Measurements from ENCODE around the gene CFD.
"Not testable (repeated sequence)": the region's sequence is repeated elsewhere in the genome, so short reads cannot be mapped to it uniquely, and the experiment has no call there.

CFD gene

DNA sequence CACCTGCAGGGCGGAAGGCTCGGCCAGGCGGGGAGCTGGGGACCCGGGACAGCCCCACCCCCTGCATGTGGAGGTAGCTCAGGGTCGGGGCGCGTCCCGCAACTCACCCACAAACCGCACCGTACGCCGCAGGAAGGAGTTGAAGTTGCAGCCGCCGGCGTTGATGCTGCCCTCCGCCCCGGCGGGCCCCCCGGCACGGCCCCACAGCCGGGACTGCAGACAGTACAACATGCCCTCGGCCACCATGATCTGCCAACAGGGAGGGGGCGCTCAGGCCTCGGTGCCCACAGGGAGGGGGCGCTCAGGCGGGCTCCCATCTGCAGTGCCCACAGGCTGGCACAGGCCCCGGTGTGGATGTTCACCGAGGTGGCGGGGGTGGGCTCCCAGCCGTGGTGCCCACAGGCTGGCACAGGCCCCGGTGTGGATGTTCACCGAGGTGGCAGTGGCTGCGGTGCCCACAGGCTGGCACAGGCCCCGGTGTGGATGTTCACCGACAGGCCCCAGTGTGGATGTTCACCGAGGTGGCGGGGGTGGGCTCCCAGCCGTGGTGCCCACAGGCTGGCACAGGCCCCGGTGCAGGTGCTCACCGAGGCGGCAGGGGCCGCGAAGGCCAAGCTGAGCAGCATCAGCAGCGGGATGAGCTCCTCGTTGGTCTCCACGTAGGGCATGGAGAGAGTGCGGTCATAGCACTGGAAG, 44.2 kb upstream of the CFD start:
- peaks cover 42% of the 10 kb centered on the region for H3K36me3 ChIP-seq (ENCODE audit: control insufficient read depth, insufficient read depth, low read length)
- H3K27ac ChIP-seq (ENCODE audit: low read depth, low read length, severe bottlenecking) = no peak overlapping the region
- no peaks in the 10 kb centered on the region for H3K4me1 ChIP-seq (ENCODE audit: control insufficient read depth, insufficient read depth, low read length, poor library complexity, severe bottlenecking)
- H3K4me3 ChIP-seq (ENCODE audit: extremely low read depth, insufficient read depth, low read length, poor library complexity, severe bottlenecking) = no peak overlapping the region
- no peaks in the 10 kb centered on the region for H3K9me3 ChIP-seq (ENCODE audit: control insufficient read depth, low read length)
- WGBS, 2 experiments (ENCODE audit: insufficient coverage in 2 of 2) = 96 to 97% methylated on average over 43 to 47 of the region's 47 CpGs

DNA sequence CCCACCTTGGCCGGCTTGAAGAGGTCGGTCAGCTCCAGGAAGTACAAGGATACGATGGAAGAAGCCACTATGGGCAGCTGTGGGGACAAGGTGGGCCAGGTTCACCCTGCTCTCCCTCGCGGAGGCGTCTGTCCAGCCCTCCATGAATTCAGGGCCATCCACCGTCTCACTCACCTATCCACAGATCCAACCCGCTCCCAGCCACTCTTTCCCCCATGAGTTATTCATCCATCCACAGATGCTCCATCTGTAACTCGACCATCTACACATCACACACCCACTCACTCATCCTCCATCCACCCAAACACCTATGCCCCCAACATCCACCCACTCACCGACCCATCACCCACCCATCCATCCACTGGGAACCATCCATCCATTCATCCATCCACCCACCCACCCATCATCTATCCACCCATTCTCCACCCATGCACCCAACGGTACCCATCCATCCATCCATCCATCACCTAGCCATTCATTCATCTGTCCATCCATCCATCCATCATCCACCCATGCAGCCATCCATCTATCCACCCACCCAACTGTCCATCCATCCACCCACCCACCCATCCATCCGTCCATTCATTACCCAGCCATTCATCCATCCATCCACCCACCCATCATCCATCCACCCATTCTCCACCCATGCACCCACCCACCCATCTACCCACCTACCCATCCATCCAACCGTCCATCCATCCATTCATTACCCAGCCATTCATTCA, 43.5 kb upstream of the CFD start:
- 97 to 98% methylated on average over 12 to 13 of the region's 13 CpGs for WGBS, 2 experiments (ENCODE audit: insufficient coverage in 2 of 2)

DNA sequence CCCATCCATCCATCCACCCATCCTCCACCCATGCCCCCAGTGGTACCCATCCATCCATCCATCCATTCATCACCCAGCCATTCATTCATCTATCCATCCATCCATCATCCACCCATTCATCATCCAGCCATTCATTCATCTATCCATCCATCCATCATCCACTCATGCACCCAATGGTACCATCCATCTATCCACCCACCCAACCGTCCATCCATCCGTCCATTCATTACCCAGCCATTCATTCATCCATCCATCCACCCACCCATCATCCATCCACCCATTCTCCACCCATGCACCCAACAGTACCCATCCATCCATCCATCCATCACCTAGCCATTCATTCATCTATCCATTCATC, 43.0 kb upstream of the CFD start:
- Histone ChIP-seq H3K36me3 (ENCODE audit: control insufficient read depth, insufficient read depth, low read length) (peaks cover 30% of the 10 kb centered on the region), H3K4me1 (ENCODE audit: control insufficient read depth, insufficient read depth, low read length, poor library complexity, severe bottlenecking) (no peaks in the 10 kb centered on the region), H3K27ac (ENCODE audit: low read depth, low read length, severe bottlenecking) (no peak overlapping the region), H3K4me3 (ENCODE audit: extremely low read depth, insufficient read depth, low read length, poor library complexity, severe bottlenecking) (no peak overlapping the region), H3K9me3 (ENCODE audit: control insufficient read depth, low read length) (no peaks in the 10 kb centered on the region)
- WGBS, 2 experiments (ENCODE audit: insufficient coverage in 2 of 2) = 96 to 100% methylated on average over 2 of the region's 2 CpGs

More for the DNA sequence above, 43.5 kb upstream of the CFD start:
- H3K4me1 ChIP-seq (ENCODE audit: control insufficient read depth, insufficient read depth, low read length, poor library complexity, severe bottlenecking) = no peaks in the 10 kb centered on the region
- H3K27ac ChIP-seq (ENCODE audit: low read depth, low read length, severe bottlenecking) = no peak overlapping the region
- no peak overlapping the region for H3K4me3 ChIP-seq (ENCODE audit: extremely low read depth, insufficient read depth, low read length, poor library complexity, severe bottlenecking)
- H3K36me3 ChIP-seq (ENCODE audit: control insufficient read depth, insufficient read depth, low read length) = peaks cover 35% of the 10 kb centered on the region
- H3K9me3 ChIP-seq (ENCODE audit: control insufficient read depth, low read length) = no peaks in the 10 kb centered on the region

DNA sequence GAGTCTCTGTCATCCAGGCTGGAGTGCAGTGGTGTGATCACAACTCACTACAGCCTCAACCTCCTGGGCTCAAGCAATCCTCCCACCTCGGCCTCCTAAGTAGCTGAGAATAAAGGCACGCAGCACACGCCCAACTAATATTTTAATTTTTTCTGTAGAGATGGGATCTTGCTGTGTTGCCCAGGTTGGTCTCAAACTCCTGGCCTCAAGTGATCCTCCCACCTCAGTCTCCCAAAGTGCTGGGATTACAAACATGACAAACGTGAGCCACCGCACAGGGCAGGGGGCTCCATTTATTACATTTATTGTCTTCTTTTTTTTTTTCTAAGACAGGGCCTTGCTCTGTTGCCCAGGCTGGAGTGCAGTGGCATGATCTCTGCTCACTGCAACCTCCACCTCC, 39.3 kb upstream of the CFD start:
- H3K9me3 ChIP-seq (ENCODE audit: control insufficient read depth, low read length); H3K4me1 ChIP-seq (ENCODE audit: control insufficient read depth, insufficient read depth, low read length, poor library complexity, severe bottlenecking); H3K27ac ChIP-seq (ENCODE audit: low read depth, low read length, severe bottlenecking); H3K4me3 ChIP-seq (ENCODE audit: extremely low read depth, insufficient read depth, low read length, poor library complexity, severe bottlenecking); H3K36me3 ChIP-seq (ENCODE audit: control insufficient read depth, insufficient read depth, low read length): not testable (repeated sequence)
- 97 to 100% methylated on average over 2 to 3 of the region's 5 CpGs for WGBS, 2 experiments (ENCODE audit: insufficient coverage in 2 of 2)

DNA sequence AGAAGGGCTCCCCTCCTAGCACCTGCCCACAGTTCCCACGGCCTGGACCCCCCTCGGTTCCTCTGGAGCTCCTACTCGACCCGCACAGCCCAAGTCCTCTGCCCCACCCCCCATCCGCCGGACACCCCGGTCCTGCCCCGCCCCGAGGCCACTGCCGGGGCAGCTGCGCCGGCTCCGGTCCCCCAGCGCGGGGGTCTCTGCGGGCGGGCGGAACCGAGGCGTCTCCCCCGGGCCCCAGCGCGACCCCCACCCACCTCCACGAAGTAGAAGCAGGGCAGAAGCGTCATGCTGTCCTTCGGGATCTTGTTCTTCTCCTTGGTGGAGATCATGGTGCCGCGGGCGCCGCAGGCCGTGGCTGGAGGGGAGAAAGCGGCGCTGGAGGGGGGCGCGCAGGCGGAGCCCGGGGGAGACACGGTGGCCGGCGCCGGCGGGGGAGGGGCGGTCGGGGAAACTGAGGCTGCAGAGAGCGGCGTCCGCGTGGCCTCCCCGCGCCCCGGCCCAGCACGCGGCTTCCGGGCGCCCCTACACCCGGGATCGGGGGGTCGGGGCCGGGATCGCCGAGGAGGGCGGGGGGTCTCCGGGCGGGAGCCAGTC, 38.1 kb upstream of the CFD start:
- Histone ChIP-seq H3K27ac (ENCODE audit: low read depth, low read length, severe bottlenecking) (peak overlapping the region; percentile 16), H3K4me1 (ENCODE audit: control insufficient read depth, insufficient read depth, low read length, poor library complexity, severe bottlenecking) (no peaks in the 10 kb centered on the region), H3K36me3 (ENCODE audit: control insufficient read depth, insufficient read depth, low read length) (peaks cover 6% of the 10 kb centered on the region), H3K9me3 (ENCODE audit: control insufficient read depth, low read length) (no peaks in the 10 kb centered on the region), H3K4me3 (ENCODE audit: extremely low read depth, insufficient read depth, low read length, poor library complexity, severe bottlenecking) (peak overlapping the region; percentile 68)
- WGBS, 2 experiments (ENCODE audit: insufficient coverage in 2 of 2) = 0% methylated on average over 15 to 38 of the region's 64 CpGs

DNA sequence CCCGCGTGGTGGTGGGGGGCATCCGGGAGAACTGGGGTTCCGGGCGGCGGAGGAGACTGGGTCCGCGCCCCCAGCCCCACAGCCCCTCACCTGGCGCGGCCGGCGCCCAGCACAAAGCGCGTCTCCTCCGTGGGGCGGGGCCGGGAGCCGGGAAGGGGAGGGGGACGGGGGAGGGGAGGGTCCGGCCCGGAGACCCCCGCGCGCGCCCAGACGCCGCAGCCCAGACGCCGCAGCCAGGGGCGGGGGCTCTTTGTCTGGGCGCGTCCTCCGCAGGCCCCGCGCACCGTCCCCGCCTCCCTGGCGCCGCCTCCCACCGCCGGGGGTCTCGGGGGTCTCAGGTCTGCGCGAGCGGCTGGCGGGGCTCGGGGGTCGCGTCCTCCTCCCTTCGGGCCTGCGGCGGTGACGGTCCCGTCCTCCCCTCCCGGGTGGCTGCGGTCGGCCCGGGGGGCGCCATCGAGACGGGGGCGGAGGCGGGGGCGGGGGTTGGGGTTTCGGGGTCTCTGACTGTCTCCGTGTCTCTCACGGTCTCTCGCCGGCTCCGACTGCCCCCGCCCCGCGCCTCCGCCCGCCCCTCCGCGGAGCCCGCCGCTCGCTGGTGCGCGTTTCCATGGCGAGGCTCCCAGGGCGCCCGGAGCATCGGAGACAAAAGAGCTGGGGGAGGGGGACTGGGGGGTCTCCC, 37.5 kb upstream of the CFD start, which contains the start of gene PLPPR3:
PLPPR3 (minus strand) TSS at position 131 of the 679 bp plus-strand sequence. CDS start 396 bp downstream, outside the sequence.
- Histone ChIP-seq H3K4me1 (ENCODE audit: control insufficient read depth, insufficient read depth, low read length, poor library complexity, severe bottlenecking) (no peaks in the 10 kb centered on the region), H3K27ac (ENCODE audit: low read depth, low read length, severe bottlenecking) (peak within 1 kb of the TSS; percentile 41), H3K36me3 (ENCODE audit: control insufficient read depth, insufficient read depth, low read length) (peaks cover 3% of the 10 kb centered on the region), H3K4me3 (ENCODE audit: extremely low read depth, insufficient read depth, low read length, poor library complexity, severe bottlenecking) (peak within 1 kb of the TSS; percentile 68), H3K9me3 (ENCODE audit: control insufficient read depth, low read length) (no peaks in the 10 kb centered on the region)
- WGBS, 2 experiments (ENCODE audit: insufficient coverage in 2 of 2) = 0% methylated on average over 8 to 14 of the region's 86 CpGs

DNA sequence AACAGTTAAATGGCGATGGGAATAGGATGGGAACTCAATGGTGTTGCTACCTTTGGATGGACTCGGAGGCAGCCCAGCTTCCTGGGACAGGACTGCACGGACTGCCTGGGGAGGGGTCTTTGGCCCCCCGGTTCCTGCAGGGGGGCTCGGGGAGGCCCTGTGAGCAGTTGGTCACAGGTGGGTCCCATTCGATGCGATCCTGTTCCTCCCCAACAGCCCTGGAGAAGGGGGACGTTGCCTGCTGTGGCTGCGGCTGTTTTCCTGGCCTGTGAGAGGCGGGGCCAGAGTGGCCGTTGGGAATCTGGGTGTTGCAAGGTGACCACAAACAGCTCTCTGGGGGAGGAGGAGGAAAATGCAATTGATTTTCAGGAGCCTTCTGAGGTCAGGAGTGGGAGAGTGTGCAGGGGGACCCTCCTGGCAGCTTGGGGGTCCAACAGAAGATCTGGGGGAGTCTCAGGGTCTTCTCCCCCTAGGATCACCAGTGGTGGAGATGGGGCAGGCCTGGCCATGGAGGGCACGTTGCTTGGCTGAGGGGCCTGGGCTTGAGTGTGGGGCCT, 35.8 kb upstream of the CFD start:
- peaks cover 3% of the 10 kb centered on the region for H3K36me3 ChIP-seq (ENCODE audit: control insufficient read depth, insufficient read depth, low read length)
- no peaks in the 10 kb centered on the region for H3K9me3 ChIP-seq (ENCODE audit: control insufficient read depth, low read length)
- no peaks in the 10 kb centered on the region for H3K4me1 ChIP-seq (ENCODE audit: control insufficient read depth, insufficient read depth, low read length, poor library complexity, severe bottlenecking)
- H3K27ac ChIP-seq (ENCODE audit: low read depth, low read length, severe bottlenecking) = no peak overlapping the region
- H3K4me3 ChIP-seq (ENCODE audit: extremely low read depth, insufficient read depth, low read length, poor library complexity, severe bottlenecking) = no peak overlapping the region
- 61 to 72% methylated on average over 9 to 11 of the region's 12 CpGs for WGBS, 2 experiments (ENCODE audit: insufficient coverage in 2 of 2)

DNA sequence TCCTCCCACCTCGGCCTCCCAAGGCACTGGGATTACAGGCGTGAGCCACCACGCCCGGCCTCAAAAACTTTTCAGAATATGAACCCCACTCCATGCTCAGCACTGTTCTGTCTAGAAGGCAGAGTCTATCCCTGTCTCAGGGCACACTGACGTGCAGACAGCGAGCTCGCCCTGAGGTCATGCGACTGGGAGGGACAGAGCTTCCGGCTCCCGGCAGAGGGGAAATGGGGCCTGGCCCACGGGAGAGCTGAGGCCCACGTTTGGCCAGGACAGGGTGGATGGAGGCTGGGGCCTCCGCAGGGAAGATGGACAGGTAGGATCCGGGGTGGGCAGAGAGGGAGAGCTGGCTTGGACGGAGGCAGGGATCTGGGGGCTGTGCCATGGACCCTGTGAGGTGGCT, 34.6 kb upstream of the CFD start:
- H3K4me3 ChIP-seq (ENCODE audit: extremely low read depth, insufficient read depth, low read length, poor library complexity, severe bottlenecking) = no peak overlapping the region
- H3K36me3 ChIP-seq (ENCODE audit: control insufficient read depth, insufficient read depth, low read length) = no peaks in the 10 kb centered on the region
- H3K4me1 ChIP-seq (ENCODE audit: control insufficient read depth, insufficient read depth, low read length, poor library complexity, severe bottlenecking) = no peaks in the 10 kb centered on the region
- 84 to 92% methylated on average over 9 to 13 of the region's 15 CpGs for WGBS, 2 experiments (ENCODE audit: insufficient coverage in 2 of 2)
- no peak overlapping the region for H3K27ac ChIP-seq (ENCODE audit: low read depth, low read length, severe bottlenecking)
- H3K9me3 ChIP-seq (ENCODE audit: control insufficient read depth, low read length) = no peaks in the 10 kb centered on the region

DNA sequence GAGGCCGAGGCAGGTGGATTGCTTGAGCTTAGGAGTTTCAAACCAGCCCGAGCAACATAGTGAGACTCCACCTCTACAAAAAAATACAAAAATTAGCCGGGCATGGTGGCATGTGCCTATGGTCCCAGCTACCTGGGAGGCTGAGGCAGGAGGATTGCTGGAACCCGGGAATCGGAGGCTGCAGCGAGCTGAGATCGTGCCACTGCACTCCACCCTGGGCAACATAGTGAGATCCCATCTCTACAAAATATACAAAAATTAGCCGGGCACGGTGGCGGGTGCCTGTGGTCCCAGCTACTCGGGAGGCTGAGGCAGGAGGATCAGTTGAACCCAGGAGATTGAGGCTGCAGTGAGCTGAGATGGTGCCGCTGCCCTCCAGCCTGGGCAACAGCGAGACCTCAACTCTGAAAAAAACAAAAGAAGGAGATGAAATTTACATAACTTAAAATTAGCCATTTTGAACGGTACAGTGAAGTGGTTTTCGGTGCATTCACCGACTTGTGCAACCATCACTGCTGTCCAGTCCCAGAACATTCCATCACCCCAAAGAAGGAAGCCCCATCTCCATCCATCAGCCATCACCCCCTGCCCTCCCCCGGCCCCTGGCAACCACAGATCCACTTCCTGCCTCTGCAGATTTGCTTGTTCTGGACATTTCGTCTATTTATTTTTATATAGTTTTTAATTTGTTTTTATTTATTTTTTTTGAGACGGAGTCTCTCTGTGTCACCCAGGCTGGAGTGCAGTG, 33.4 kb upstream of the CFD start:
- no peak overlapping the region for H3K4me3 ChIP-seq (ENCODE audit: extremely low read depth, insufficient read depth, low read length, poor library complexity, severe bottlenecking)
- 89 to 99% methylated on average over 5 to 13 of the region's 19 CpGs for whole genome bisulfite sequencing, 2 experiments (ENCODE audit: insufficient coverage in 2 of 2)
- H3K9me3 ChIP-seq (ENCODE audit: control insufficient read depth, low read length) = no peaks in the 10 kb centered on the region
- H3K4me1 ChIP-seq (ENCODE audit: control insufficient read depth, insufficient read depth, low read length, poor library complexity, severe bottlenecking) = no peaks in the 10 kb centered on the region
- H3K36me3 ChIP-seq (ENCODE audit: control insufficient read depth, insufficient read depth, low read length) = no peaks in the 10 kb centered on the region
- H3K27ac ChIP-seq (ENCODE audit: low read depth, low read length, severe bottlenecking) = no peak overlapping the region

DNA sequence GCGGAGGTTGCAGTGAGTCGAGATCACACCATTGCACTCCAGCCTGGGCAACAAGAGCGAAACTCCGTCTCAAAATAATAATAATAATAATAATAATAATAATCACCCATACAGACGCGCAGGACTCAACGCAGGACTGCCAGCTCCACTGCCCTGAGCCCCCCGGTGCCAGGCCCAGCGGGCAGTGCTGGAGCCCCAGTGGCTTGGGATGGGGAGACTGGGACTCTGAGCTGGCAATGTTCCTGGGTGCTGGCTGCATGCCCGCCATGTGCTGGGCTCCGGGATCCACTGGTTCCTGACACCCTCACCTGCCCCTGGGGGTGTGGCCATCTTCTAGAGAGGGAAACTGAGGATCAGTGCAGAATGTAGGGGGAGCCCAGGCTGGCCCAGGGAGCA, 32.2 kb upstream of the CFD start:
- Histone ChIP-seq H3K4me3 (ENCODE audit: extremely low read depth, insufficient read depth, low read length, poor library complexity, severe bottlenecking) (no peak overlapping the region), H3K27ac (ENCODE audit: low read depth, low read length, severe bottlenecking) (no peak overlapping the region), H3K4me1 (ENCODE audit: control insufficient read depth, insufficient read depth, low read length, poor library complexity, severe bottlenecking) (no peaks in the 10 kb centered on the region), H3K9me3 (ENCODE audit: control insufficient read depth, low read length) (no peaks in the 10 kb centered on the region), H3K36me3 (ENCODE audit: control insufficient read depth, insufficient read depth, low read length) (no peaks in the 10 kb centered on the region)
- whole genome bisulfite sequencing, 2 experiments (ENCODE audit: insufficient coverage in 2 of 2) = 83 to 86% methylated on average over 4 to 6 of the region's 11 CpGs
